GM12864 (cell line): ENCODE data around the gene MGMT.

Experiments used
- DNase-seq: peaks from one replicate; pipeline ENCODE4 v3.0.0-alpha.2; 2011; ENCODE audit warnings: low read depth
- H3K4me3 ChIP-seq: 2 replicates; pipeline ENCODE4 v1.5.1; 2011; ENCODE audit warnings: mild to moderate bottlenecking, low read depth, low read length, control low read depth
- TF ChIP-seq, protein P1 (sequence below): IDR thresholded peaks from 2 replicates; pipeline ENCODE4 v1.5.1; 2011; ENCODE audit warnings: low read depth, mild to moderate bottlenecking, moderate library complexity, low read length, control low read depth, inconsistent platforms; ENCODE audit errors: missing control alignments

The MGMT gene

DNA sequence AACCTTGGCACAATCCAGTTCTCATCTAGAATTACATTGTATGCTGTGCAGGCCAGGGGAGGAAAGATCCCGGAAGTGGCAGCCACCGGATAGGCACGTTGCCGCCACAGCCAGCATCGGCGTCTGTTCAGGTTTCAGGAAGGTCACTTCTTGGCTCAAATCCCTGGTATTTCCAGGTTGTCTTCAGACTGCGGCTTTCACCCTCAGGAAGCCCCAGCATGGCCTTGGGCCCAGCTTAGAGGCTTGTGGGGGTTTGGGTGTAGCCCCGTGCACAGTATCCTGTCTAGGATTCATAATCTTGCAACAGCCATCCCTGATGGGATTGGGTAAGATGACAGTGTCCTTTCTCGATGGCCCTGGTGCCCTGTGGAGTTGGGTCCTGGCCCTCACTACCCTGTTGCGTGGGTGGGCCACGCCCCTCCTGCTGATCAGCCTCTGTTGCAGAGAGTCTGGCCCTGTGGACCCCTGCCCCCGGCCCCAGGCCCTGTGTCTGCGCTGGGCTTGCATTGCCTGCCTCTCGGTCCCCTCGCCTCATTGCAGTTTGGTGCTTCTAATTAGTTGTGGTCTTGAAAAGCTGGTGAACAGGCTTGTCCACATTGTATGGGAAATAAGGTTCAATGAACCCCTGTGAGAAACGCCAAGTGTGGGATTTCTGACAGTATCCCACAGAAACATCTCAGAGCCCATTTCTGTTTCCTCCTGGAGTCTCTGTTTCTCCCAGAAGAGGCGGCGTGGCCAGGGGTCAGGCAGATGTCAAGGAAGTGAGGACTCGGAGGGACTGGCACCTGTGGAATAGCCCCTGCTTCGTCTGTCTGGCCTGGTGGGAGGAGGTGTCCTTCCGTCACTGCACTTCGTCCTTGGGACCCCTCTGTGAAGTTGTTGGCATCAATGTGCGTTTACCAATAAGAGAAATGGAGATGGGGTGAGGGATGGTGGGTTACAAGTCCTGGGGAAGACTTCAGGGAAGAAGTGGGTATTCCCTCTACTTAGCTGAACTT lies 77.5 kb downstream of the MGMT start:
- no peak for DNase-seq
- TF ChIP-seq, protein P1, sequence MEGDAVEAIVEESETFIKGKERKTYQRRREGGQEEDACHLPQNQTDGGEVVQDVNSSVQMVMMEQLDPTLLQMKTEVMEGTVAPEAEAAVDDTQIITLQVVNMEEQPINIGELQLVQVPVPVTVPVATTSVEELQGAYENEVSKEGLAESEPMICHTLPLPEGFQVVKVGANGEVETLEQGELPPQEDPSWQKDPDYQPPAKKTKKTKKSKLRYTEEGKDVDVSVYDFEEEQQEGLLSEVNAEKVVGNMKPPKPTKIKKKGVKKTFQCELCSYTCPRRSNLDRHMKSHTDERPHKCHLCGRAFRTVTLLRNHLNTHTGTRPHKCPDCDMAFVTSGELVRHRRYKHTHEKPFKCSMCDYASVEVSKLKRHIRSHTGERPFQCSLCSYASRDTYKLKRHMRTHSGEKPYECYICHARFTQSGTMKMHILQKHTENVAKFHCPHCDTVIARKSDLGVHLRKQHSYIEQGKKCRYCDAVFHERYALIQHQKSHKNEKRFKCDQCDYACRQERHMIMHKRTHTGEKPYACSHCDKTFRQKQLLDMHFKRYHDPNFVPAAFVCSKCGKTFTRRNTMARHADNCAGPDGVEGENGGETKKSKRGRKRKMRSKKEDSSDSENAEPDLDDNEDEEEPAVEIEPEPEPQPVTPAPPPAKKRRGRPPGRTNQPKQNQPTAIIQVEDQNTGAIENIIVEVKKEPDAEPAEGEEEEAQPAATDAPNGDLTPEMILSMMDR, result no peak
- no peak overlapping the region for H3K4me3 ChIP-seq

DNA sequence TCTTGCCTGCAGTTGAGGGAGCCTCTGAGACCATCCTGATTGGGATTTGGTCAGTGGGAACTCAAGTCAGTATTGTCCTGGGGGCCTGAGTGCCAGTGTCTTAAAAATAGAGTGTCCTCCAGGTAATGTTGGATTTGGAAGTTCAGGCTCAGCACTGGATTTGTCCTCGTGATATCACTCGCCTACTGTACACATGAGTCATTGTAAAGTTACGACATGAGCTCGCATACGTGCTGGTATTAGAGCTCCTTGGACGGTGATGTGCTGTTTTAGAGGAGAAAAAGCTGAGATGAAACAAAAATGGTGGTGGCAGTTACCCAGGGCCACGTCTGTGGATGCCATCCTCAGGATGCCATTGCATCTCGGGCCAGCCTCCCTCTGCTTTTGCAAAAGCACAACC lies 78.2 kb downstream of the MGMT start:
- no peak overlapping the region for H3K4me3 ChIP-seq
- TF ChIP-seq, protein P1, result no peak
- no peak for DNase-seq

DNA sequence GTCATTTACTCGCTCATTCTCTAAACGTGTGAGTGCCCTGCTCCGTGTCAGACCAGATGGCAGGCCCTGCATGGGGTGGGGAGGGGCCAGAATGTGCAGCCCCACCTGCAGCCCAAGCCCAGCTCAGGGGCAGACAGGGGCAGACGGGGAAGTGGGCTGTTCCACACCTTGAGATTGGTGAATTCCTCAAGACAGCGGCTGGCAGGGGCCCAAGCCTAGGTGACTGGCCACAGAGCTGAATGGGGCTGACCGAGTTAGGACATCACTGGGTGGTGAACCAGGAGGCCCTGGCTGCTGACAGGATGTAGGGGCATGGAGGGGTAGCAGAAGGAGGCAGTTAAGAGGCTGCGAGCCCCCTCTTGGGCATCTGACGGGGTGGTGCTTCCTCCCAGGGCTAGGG lies 79.1 kb downstream of the MGMT start:
- DNase-seq, result no peak
- TF ChIP-seq, protein P1, result no peak
- H3K4me3 ChIP-seq, result no peak overlapping the region

DNA sequence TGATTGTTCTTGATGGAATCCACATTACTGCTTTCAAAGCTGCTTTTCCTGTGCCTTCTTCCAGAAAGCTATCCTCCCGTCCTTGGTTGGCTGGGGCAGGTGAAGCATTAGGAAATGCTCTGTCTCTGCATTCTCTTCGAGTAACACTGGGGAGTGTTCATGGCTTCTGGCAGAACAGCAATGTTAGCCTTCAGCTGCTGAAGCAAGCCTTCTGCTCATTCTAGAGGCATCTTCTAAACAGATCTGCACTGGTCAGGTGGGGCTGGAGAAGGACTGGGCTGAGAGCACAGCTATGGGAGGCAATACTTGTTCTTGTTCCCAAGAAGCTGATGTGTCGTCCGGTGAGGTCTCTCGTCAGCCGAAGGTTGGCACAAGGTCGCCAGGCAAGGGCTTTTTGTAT lies 80.6 kb downstream of the MGMT start:
- no peak overlapping the region for H3K4me3 ChIP-seq
- TF ChIP-seq, protein P1, result no peak
- DNase-seq, result no peak

DNA sequence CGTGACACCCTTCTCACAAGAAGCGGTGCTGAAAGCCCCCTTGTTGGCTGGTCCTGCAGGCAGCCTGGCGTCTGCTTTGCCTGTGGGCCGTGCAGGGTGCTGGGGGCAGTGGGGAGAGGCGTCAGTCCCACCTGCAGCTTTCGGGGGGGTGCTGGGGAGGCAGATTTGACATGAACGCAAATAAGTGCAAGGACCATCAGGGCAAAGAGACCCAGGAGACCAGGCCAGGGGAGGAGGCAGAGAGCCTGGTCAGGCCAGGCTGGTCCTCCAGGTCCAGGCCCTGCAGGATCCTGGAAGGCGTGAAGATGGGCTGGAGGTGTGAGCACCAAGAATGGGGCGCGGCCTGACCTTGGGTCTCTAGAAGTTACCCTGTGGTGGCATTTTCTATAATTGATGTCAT lies 81.6 kb downstream of the MGMT start:
- TF ChIP-seq, protein P1, result no peak
- H3K4me3 ChIP-seq, result no peak overlapping the region
- DNase-seq, result no peak

DNA sequence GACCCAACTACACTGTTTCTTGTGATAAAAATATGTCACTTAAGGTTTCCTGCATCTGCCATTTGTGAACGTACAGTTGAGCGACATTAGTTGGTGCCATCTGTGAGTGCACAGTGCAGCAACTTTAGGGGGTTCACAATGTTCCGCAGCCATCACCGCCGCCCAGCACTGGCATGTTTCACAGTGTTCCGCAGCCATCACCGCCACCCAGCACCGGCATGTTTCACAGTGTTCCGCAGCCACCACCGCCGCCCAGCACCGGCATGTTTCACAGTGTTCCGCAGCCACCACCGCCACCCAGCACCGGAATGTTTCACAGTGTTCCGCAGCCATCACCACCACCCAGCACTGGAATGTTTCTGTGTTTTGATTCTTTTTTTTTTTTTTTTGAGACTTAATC lies 83.0 kb downstream of the MGMT start:
- no peak overlapping the region for H3K4me3 ChIP-seq
- TF ChIP-seq, protein P1, result no peak
- no peak for DNase-seq

DNA sequence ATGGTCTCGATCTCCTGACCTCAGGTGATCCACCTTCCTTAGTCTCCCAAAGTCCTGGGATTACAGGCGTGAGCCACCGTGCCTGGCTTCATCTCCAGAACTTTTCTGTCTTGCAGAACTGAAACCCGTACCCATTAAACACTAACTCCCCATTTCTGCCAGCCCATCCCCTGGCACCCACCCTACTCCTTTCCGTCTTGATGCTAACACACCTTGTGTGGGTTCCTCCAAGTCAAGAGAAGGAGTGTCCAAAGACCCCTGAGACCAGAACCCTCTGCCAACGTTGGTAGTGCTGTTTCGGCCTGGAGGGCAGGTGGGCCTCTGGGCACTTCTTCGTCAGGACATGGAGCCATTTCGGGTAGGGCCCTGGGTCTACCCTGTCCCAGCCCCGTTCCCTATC lies 83.6 kb downstream of the MGMT start:
- H3K4me3 ChIP-seq, result no peak overlapping the region
- TF ChIP-seq, protein P1, result no peak
- no peak for DNase-seq
